Endothelial cell of hepatic sinusoid (primary cell): ENCODE data around the gene HOTAIR.

Experiments used
- in situ Hi-C: cut with HindIII; loops from 2 replicates; pipeline ENCODE4 v1.10.0; 2017; ENCODE audit warnings: low sequenced_read_pairs

The HOTAIR gene

DNA sequence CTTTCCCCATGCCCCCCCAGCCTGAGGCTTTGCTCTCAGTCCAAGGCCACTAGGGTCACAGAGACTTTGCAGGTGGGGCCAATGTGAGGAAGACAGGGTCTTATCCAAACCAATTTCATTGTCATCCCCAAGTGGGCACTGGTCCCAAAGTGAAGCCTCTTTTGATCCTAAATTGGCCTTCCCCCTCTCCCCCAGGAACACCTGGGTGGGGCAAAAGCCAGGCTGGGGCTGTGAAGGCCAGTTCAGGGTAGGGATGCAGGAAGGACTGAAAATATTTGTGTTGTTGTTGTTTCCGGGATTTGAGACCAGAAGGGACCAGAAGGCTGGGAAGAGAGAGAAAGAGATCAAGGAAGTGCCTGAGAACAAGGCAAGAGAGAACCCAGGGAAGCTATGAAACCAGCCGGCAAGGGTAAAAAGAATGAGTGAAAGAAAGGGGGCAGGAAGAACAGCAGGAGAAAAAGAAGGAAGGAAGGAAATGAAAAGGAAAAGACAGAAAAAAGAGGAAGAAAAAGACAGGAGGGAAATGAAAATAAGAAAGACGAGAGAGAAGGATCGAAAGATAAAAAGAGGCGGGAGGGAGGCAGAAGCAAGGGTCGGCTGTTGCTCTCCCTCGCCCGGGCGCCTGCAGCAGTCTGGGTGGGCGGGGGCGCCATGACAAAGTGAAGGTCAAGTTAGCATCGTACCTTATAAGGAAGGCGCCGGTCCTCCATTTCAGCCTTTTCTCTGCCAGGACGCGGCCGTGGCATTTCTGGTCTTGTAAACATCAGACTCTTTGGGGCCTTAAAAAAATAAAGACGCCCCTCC lies 9.3 kb downstream of the HOTAIR start:
- in situ Hi-C loops: no loop called here

DNA sequence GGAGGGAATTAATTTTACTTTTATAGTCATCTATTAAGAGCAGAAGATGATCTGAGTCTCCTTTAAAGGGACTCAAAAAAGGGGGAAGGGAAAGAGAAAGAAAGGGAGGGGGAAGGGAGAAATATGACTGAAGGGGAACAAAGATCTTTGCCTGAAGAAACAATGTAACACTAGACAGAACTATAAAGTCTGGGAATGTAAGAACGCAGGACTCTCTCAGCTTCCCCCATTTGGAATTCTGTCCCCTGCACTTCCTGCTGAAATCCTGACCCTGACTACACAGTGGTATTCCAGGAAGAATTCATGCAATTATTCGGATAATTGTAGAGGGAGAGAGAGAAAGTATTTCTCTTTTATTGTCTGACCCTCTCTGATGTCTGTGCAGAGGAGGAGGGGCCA lies 10.4 kb downstream of the HOTAIR start:
- in situ Hi-C loops: no loop called here

DNA sequence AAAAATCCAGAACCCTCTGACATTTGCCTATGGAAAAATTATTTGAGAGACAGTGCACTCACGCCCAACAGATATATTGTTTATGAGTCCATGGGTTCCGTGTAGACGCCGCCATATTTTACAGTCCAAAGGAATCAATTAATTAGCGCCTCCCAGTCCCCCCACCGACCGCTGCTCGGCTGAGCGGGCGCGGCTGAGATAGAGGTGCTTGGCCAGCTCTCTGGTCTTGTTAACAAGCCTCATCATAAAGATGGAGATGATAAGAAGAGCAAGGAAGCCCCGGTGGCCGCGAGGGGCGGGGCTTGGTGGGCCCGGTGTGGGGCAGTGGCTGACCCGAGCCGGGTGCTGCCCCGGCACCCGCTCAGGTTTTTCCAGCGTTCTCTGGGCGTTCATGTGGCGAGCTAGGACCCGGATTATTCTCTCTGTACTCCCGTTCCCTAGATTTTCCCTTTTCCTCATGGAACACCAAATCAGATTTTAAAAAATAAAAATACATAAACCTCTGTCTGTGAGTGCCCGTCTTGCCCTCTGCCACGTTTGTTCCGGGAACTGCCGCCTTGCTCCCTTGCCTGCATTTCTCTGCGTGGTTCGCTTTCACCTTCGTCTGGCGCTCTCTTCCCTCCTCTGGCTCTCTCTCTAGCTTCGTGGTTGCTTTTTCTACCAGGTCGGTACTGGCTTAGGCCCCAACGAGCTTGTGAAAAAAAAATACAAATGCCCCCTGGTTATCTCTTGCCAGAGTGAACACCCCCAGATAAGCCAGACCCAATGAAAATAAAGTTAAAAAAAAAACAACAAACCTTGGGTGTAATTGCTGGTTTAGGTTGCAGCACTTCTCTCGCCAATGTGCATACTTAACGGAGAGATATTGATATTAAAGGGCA lies 11.1 kb downstream of the HOTAIR start:
- in situ Hi-C loops: no loop called here

DNA sequence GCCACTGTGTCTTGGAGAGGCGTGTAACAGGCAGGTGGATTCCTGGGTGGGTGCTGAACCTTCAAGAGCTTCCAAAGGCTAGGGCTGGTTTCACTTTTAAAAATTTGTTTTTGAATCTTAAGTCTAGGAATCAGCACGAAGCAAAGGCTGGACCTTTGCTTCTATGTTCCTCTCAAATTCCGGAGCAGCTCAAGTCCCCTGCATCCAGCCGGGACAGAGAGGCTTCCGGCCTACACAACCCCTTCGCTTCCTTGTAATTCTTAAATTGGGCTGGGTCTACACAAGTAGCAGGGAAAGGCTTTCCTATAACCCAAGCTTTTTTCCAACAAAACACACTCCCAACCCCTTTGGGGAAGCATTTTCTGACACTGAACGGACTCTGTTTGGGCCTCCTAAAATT lies 11.7 kb downstream of the HOTAIR start:
- in situ Hi-C loops: no loop called here

DNA sequence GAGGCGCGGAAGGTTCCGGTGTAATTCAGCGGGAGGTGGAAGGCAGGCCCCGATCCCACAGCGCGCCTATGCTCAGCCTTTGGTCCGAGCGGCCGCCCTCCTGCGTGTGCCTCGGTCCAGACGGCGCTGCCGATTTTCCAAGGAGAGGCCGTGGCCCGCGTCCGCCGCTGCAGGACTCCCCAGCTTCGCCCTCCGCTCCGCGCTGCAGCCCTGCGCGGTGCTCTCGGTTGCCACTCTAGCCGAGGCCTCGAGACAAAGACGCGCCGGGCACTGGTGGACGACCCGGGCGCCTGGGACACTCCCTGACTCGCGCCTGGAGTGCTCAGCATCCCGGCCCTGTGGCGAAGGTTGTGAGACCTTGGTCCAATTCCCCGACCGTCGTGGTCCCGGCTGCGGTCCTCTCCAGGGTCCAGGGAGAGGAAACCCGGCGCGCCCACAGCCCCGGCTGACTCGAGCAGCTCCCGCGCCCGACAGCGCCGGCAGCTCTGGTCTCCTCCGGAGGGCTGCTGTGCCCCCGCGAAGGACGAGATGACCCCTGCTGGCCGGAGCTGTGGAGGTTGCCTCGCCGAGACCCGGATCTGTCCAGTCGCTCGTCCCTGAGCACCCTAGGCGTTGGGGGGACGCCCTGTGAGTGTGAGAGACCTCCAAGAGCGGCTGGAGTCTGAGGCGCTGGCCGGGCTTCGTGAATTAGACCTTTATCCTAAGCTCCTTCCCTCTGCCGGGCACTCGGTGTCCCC lies 13.6 kb downstream of the HOTAIR start:
- in situ Hi-C loops: no loop called here

DNA sequence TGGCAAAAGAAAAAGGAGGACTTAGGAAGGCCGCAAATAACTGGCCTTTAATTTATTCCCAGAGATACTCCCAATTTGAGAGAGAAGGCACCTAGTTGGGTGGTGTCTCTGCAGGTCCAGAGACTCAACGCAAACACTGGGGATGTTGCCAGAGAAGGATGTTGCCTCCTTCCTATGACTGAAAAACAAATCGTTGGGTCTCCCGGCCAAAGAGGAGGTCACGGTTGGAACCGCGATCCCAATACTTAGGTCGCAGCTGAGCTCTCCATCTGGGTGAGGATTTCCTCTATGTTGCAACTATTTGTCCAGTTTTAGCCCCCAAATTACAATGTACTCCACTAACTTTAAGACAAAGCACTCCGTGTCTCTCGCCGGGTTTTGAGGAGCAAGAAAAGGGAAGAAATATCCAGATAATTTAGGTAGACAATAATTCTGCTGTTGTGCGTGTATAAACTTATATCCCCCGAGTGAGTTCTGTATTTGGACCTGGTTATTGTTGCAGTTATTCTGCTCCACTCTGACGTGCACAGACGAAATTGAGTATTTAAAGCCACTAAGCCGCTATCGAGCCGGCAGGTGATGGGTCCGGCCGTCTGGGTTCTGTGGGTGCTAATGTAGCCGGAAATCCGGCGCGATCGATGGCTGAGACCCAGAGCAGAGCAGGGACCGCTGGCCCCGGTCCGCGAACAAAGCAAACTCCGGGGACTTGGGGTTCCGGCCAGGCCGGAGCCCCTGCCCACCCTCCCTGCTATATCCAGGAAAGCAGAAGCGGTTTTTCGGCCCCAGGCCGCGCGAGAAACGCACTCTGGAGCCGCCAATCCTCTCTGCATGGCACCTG lies 14.3 kb downstream of the HOTAIR start:
- in situ Hi-C loops: no loop called here

DNA sequence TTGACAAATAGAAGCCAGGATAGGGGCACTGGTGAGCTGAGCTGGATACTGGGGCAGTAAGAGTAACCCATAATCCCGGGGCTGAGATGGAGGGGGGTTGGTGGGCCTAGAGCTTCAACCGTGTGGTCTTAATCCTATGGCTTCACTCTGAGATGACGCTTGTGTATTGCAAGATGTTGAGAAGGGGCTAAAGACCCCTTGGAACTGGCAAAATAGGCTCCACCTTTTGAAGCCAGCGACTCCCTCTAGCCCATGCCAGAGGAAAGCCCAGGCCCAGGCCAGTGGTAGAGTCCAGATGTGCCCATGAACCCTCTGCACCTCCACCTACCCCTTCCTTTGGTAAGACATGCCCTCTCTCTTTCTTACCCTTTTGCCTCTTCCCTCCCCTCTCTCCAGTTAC lies 15.4 kb downstream of the HOTAIR start:
- in situ Hi-C loops: no loop called here

DNA sequence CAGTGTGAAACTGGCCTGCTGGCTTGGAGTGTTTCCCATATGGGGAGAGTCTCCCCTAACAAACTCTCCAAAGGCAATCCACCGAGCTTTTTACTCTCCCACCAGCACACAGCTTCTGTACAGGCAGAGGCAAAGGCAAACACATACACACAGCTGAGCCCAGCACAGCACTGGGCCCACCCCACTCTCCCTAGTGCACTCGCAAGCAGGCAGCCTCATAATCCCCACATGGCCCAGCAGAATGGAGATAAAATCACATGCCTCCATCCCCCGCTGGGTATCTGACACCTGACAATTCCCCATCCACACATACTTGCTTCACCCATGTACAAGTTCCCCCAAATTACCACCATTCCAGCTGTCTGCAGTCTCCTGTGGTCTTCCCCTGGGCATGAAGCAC lies 16.6 kb downstream of the HOTAIR start:
- in situ Hi-C loops: no loop called here

DNA sequence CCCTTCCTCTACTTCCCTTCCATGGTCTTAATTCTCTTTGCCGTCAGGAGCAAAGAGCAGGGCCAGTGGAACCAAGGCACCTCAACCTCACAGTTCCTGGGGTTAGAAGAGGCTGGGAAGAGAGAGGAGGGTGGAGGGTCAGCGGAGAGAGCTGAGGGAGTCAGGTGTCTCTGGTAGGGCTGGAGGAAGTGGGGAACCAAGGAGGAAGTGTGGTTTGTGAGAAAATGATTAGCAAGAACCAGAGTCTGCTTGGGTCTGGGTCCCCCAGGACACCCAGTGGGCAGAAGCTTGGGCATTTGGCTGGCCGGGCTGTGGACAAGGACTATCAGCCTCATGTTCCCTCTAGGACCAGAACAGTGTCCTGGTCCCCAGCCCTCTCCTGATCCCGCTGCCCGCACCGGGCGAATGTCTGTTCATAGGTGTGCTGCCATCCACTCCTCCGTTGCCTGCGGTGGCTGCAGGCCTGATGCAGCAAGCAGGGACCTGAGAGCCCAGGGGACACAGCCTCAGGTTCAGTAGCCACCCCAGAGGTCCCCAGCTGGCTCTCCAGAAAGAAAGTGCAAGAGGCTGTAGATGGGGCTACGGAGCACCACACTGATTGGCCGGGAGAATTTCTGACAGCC lies 17.7 kb downstream of the HOTAIR start:
- in situ Hi-C loops: no loop called here

DNA sequence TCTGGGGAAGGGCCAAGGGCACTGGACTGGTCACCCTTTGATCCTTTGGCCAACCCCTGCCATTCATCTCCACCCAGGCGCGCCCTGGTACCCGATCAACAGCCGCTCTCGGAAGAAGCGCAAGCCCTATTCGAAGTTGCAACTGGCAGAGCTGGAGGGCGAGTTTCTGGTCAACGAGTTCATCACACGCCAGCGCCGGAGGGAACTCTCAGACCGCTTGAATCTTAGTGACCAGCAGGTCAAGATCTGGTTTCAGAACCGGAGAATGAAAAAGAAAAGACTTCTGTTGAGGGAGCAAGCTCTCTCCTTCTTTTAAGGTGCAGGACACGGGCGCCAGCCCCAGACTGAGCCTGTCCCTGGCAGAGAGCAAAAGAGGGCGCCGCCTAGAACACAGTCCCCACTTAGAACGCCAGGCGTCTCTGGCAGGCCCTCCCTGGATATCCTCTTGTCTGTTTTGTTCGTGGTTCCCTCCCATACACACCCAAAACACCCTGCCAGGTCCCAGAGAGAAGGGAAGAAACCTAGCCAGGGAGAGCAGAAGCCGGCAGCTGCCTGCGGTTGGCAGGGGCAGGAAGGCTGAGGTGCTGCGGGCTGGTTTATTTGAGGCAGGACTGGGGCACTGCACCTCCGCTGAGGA lies 18.4 kb downstream of the HOTAIR start:
- in situ Hi-C loops: no loop called here

DNA sequence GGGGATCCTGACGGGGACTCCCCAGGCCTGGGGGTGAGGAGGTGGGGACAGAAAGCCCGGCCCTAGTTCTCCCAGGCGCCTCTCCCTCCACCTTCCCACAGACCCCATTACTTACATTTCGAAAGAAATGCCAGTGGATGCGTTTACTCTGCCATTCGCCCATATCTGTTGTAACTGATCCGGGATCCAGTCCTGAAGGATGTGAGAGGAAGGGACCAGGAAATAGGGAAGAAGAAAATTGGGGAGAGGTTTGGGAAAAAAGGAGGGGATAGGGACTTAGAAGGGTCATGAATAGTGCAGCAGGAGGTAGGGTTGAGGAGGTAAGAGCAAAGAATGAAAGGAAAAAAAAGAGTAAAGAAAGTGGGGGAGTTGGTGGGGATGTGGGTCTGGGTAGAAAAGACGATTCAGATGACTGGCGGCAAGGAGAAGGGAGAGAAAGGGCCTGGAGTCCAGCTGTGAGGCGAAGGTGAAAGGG lies 18.9 kb downstream of the HOTAIR start:
- in situ Hi-C loops: no loop called here

DNA sequence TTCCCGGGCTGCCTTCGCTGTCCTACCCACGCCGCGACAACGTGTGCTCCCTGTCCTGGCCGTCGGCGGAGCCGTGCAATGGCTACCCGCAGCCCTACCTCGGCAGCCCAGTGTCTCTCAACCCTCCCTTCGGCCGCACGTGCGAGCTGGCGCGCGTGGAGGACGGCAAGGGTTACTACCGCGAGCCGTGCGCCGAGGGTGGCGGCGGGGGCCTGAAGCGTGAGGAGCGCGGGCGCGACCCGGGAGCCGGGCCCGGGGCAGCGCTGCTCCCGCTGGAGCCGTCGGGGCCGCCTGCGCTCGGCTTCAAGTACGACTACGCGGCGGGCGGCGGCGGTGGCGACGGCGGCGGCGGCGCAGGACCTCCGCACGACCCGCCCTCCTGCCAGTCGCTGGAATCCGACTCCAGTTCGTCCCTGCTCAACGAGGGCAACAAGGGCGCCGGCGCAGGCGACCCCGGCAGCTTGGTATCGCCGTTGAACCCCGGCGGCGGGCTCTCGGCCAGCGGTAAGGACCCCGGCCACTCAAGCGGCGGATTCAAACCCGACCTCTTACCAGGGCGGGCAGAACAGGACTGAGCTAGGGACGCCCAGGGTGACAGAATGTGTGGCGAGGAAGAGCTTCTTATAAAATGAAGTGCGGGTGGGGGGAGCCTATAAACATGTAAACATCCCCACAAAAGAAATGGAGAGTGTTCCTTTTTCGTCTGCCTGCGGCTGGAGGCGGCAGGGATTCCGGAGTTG lies 19.5 kb downstream of the HOTAIR start:
- in situ Hi-C loops: no loop called here

DNA sequence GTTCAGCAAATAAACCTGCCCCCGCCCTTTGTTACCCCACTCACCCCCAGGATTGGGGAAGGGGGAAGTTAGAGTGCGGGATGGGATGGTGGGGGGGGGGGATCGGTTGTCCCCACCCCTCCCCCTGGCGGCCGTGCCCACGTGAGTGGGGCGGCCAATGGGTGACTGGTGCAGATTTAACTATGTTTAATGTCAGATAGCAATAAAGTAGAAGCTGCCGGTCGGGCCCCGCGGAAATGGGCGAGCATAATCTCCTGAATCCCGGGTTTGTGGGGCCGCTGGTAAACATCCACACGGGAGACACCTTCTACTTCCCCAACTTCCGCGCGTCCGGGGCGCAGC lies 20.1 kb downstream of the HOTAIR start, which contains the start of gene HOXC12:
TSS of gene HOXC12 (plus strand) at position 210 of the 342 bp plus-strand sequence. CDS start at position 237, 27 bp downstream.
- in situ Hi-C loops: no loop called here

DNA sequence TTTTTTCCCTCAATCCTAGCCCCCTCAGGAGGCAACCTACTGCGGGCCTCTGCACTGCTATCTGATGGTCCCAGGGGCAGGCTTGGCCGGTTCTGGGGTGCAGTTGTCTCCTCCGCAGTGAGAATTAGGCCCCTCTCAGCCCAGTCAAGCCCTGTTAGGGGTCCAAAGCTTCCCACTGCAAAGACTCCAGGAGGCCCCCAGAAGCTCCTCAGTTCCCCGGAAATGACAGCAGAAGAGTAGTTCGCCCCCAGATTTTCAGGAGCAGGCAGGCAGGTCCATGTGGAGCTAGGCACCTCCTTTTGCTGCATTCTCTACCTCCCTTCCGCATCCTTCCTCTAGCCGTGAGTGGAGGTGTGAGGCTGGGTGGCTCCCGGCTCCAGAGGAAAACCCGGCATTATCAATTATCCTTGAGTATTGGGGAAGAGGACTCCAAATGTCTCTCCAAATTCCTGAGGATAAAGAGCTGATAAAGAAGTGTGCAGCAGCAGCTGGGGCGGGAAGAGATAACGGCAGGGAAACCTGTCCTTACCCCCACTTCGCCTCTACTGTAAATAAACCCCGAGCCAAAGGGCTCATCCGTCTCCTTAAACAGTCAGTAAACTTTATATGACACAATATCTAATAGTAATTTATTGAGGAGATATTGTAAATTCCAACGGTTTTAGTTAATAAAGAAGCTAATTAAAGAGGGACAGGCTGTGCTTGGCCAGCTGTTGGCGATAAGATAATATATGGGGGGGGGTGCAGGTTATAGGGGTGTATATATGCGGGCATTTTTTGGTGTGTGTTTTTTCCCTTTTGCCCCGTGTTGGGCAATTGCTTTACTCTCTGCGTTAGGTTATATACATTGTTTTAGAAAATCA lies 20.7 kb downstream of the HOTAIR start:
- in situ Hi-C loops: no loop called here

DNA sequence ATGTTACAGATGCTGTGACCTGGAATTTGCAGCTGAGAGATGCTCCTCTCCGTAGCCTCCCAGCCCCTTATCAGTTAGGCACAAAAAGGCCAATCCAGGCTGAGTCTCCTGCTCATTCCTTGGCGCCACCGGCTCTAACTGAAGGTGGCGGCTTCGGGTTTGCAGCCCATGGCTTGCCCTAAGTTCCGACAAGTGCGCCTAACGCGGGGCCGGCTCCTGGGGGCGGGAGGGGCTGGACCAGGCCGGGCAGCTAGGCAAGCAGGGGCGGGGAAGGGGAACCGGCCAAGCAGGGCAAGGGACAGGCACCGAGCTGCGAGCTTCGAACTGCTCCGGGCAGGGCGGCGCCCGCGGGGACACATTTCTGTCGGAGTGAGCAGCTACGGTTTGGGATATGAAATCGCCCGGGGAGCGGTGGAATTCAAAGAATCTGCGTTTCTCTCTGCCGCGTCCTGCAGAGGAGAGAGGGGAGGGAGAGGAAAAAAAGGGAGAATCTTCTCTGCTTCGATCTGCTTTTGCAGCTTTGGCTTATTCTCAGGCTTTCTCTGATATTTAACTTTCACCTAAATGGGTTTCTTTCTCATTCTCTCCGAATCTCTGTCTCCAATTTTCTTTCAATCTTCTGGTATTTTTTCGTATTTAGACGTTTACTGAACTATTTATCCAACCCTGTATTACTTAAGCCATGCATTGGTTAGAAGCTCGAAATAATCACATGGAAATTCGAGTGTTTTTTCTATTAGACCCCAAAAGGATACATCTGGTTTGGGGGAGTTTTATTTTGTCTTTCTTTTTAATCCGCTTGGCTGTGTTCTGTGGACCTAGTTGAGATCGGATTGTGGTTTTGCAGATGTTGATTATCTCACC lies 21.7 kb downstream of the HOTAIR start:
- in situ Hi-C loops: no loop called here

DNA sequence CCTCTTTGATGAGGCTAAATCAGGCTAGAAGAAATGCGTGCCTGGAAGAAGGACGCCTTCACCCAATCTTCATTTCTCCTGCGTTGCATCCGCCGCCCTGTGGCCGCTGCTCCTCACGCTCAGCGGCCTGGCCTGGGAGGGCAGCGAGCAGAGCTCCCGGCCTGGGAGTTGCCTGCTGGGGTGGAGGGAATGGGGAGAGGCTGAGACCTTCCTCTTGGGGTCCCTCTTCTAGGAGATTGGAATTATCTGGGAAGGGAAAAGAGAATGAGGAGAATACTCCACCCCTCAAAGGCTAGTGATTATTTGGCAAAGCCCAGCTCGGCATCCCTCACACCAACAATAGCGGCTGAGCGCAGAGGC lies 22.4 kb downstream of the HOTAIR start:
- in situ Hi-C loops: no loop called here
